Measurements from ENCODE around the gene HES4. TPM values are rescaled to one million over a fixed set of nuclear protein-coding genes. Genes with fewer than 3 reads are reported as not detected.
"Not testable (repeated sequence)": the region's sequence is repeated elsewhere in the genome, so short reads cannot be mapped to it uniquely, and the experiment has no call there.

The HES4 gene
- total RNA-seq, 2 donors from 2014 or later, result 50.1 to 98.8 TPM

DNA sequence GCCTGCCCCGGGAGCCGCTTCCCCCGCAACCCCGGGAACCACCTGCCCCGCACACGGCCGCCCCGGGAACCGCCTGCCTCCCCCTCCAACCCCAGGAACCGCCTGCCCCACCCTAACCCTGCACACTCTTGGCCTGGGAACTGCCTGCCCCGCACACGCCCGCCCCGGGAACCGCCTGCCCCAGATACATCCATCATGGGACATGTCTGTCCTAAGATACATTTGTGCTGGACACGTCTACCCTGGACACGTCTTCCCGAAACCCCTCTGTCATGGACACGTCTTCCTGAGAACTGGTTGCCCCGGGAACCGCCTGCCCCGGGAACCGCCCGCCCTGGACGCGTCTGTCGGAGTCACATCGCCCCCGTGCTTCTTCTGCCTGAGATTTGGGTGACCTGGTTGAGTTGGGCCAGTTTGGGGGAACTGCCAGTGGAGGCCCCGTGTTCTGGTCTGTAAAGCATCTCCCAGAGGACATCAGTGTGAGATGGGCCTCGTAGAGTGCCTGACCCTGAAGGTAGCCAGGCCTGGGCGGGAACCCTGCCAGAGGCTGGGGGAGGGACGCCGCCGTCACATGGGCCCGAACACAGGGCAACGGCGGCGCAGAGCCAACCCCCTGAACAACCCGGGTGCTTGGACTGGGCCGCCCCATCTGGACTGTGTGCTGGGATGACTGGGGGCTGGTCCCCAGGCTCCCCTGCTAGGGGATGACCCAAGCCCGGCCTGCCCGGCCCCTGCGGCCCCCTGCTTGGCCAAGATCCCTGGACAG, 21.6 kb downstream of the HES4 start:
- no peak overlapping the region for H3K4me3 ChIP-seq
- H3K36me3 ChIP-seq, result no peaks in the 10 kb centered on the region
- peaks cover 0 to 15% of the 10 kb centered on the region in 2 donors for H3K4me1 ChIP-seq (ENCODE audit: control insufficient read depth in 1 of 2, low read depth in 2 of 2)
- no peak overlapping the region for H3K27ac ChIP-seq
- TF ChIP-seq, protein P1, sequence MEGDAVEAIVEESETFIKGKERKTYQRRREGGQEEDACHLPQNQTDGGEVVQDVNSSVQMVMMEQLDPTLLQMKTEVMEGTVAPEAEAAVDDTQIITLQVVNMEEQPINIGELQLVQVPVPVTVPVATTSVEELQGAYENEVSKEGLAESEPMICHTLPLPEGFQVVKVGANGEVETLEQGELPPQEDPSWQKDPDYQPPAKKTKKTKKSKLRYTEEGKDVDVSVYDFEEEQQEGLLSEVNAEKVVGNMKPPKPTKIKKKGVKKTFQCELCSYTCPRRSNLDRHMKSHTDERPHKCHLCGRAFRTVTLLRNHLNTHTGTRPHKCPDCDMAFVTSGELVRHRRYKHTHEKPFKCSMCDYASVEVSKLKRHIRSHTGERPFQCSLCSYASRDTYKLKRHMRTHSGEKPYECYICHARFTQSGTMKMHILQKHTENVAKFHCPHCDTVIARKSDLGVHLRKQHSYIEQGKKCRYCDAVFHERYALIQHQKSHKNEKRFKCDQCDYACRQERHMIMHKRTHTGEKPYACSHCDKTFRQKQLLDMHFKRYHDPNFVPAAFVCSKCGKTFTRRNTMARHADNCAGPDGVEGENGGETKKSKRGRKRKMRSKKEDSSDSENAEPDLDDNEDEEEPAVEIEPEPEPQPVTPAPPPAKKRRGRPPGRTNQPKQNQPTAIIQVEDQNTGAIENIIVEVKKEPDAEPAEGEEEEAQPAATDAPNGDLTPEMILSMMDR (IDR thresholded peaks at IDR 0.05), result no peak
- no peaks in the 10 kb centered on the region for H3K9me3 ChIP-seq
- no peak for DNase-seq (ENCODE audit: low spot score)
- no peak for ATAC-seq (ENCODE audit: insufficient number of reproducible peaks, low FRiP score, low read depth)
- H3K27me3 ChIP-seq (replicated peaks; ENCODE audit: insufficient read depth), result no peaks in the 10 kb centered on the region

DNA sequence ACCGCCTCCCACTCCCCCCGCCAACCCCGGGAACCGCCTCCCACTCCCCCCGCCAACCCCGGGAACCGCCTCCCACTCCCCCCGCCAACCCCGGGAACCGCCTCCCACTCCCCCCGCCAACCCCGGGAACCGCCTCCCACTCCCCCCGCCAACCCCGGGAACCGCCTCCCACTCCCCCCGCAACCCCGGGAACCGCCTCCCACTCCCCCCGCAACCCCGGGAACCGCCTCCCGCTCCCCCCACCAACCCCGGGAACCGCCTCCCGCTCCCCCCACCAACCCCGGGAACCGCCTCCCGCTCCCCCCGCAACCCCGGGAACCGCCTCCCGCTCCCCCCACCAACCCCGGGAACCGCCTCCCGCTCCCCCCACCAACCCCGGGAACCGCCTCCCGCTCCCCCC, 23.1 kb downstream of the HES4 start:
- H3K27me3 ChIP-seq (replicated peaks; ENCODE audit: insufficient read depth); H3K36me3 ChIP-seq; DNase-seq (ENCODE audit: low spot score); ATAC-seq (ENCODE audit: insufficient number of reproducible peaks, low FRiP score, low read depth); H3K4me3 ChIP-seq; H3K9me3 ChIP-seq; H3K27ac ChIP-seq; H3K4me1 ChIP-seq (ENCODE audit: control insufficient read depth in 1 of 2, low read depth in 2 of 2): not testable (repeated sequence)

DNA sequence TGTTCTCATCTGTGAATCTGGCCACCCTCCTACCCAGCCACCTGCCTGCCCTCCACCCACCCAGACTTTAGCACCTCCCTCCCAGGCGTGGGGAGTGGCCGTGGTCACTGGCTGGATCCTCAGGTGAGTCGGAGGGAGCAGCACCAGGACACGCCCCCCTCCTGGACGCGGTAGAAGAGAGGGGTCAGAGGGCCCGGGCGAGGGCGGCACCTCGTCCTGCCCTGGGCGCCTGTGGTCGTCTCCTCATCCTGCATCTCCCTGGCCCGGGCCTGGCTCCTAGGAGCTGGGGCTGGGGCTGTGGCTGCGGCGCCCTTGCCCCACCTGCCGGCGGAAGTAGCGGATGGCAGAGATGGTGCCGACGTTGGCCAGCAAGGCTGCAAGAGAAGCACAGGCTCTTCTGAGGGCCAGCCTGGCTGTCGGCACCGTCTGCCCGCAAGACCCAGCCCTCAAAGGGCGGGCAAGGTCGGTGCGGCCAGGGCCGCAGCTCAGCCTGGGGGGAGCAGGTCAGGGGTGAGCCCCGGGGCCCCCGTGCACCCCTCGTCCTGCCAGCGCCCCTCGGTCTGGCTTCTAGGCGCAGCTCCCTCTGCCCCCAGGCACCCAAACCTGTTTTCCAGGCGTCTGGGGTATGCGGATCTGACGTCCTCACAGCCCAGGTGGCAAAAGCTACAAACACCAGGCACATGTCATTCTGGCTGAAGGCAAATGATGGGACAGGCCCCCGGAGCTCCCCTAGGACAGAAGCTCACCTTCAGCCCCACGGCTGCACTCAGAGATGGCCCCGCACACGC, 23.8 kb downstream of the HES4 start:
- no peak for ATAC-seq (ENCODE audit: insufficient number of reproducible peaks, low FRiP score, low read depth)
- H3K27ac ChIP-seq, result no peak overlapping the region
- TF ChIP-seq, protein P1 (IDR thresholded peaks at IDR 0.05), result peak; percentile 72

DNA sequence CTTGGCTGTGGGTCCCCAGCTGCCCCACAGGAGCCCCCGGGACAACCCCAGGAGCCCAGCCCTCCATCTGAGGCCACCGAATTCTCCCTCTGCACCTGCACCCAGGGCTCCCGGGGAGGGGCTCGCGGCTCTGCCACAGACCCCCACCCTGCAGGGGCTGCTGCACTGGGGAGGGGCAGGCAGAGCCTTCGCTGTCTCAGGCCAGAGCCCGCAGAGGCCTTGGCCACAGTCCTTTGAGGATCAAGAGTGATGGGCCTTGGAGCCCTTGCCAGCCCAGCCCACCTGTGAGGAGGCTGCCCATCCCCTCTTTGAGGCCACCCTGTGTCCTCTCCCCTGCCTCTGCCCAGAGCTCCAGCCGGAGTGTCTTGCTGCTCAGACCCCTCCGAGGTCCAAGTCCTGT, 24.5 kb downstream of the HES4 start:
- TF ChIP-seq, protein P1 (IDR thresholded peaks at IDR 0.05), result no peak
- no peak for ATAC-seq (ENCODE audit: insufficient number of reproducible peaks, low FRiP score, low read depth)
- no peaks in the 10 kb centered on the region for H3K9me3 ChIP-seq
- H3K27ac ChIP-seq, result no peak overlapping the region
- H3K36me3 ChIP-seq, result no peaks in the 10 kb centered on the region
- H3K27me3 ChIP-seq (replicated peaks; ENCODE audit: insufficient read depth), result peaks cover 5% of the 10 kb centered on the region
- no peak overlapping the region for H3K4me3 ChIP-seq
- H3K4me1 ChIP-seq (ENCODE audit: control insufficient read depth in 1 of 2, low read depth in 2 of 2), result peaks cover 0 to 7% of the 10 kb centered on the region in 2 donors
- DNase-seq (ENCODE audit: low spot score), result no peak

More for the DNA sequence above, 23.8 kb downstream of the HES4 start:
- DNase-seq (ENCODE audit: low spot score), result no peak
- H3K36me3 ChIP-seq, result no peaks in the 10 kb centered on the region
- H3K4me1 ChIP-seq (ENCODE audit: control insufficient read depth in 1 of 2, low read depth in 2 of 2), result peaks cover 0 to 7% of the 10 kb centered on the region in 2 donors
- H3K4me3 ChIP-seq, result peak overlapping the region; percentile 64
- H3K27me3 ChIP-seq (replicated peaks; ENCODE audit: insufficient read depth), result peaks cover 5% of the 10 kb centered on the region
- no peaks in the 10 kb centered on the region for H3K9me3 ChIP-seq

DNA sequence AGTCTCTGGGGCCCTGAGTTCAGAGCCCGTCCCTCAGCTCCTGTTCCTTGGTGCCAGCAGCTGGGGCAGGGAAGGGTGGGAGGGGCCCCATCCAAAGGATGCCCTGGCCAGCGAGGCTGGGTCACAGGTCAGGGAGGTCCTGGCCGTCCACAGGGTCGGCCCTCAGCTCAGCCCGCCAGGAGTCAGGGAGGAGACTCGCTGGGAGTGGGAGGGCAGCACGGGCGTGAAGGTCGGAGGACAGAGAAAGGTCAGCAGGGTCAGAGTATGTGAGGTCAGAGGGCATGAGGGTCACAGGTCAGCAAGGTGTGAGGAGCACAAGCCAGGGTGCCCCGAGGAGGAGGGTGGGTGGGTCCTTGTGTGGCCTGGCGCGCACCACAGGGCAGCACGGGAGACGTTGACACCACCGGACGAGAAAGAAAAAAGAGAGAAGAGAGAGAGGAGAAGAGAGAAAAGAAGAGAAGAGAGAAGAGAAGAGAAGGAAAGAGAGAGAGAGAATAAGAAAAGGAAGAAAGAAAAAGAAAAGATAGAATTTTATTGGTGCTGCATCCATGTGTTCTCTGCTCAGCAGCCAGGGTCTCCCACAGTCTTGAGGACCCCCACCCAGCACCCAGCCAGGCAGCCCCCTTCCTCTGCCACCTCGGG, 25.1 kb downstream of the HES4 start:
- no peak overlapping the region for H3K27ac ChIP-seq

More for the DNA sequence above, 25.1 kb downstream of the HES4 start:
- TF ChIP-seq, protein P1 (IDR thresholded peaks at IDR 0.05), result no peak
- Histone ChIP-seq H3K9me3 (no peaks in the 10 kb centered on the region), H3K27me3 (replicated peaks; ENCODE audit: insufficient read depth) (peaks cover 5% of the 10 kb centered on the region), H3K4me3 (no peak overlapping the region), H3K4me1 (ENCODE audit: control insufficient read depth in 1 of 2, low read depth in 2 of 2) (peaks cover 0 to 7% of the 10 kb centered on the region in 2 donors), H3K36me3 (no peaks in the 10 kb centered on the region)
- DNase-seq (ENCODE audit: low spot score), result no peak
- ATAC-seq (ENCODE audit: insufficient number of reproducible peaks, low FRiP score, low read depth), result no peak

All from thoracic aorta (tissue), 2 donors.